Esophagus (tissue), 2 donors: ENCODE measurements around the gene CLVS2. TPM values are rescaled to one million over a fixed set of nuclear protein-coding genes. Genes with fewer than 3 reads are reported as not detected.

Experiments used
- H3K27ac ChIP-seq, 2 donors: one replicate each; pipeline ENCODE4 v1.5.1; 2013; ENCODE audit warnings: low read depth in 2 of 2, mild to moderate bottlenecking in 2 of 2, inconsistent platforms in 1 of 2, low read length in 1 of 2, moderate library complexity in 1 of 2
- H3K27me3 ChIP-seq, 2 donors: one replicate each; pipeline ENCODE4 v1.6.1; 2013; ENCODE audit warnings: low read length in 2 of 2, control low read depth in 1 of 2, mild to moderate bottlenecking in 1 of 2; ENCODE audit not compliant: insufficient read depth in 2 of 2, control insufficient read depth in 1 of 2
- H3K36me3 ChIP-seq, 2 donors: one replicate each; pipeline ENCODE4 v1.6.1; 2013; ENCODE audit warnings: low read length in 1 of 2; ENCODE audit not compliant: control insufficient read depth in 2 of 2, insufficient read depth in 2 of 2
- H3K4me1 ChIP-seq, 2 donors: one replicate each; pipeline ENCODE4 v1.6.1; 2013; ENCODE audit warnings: low read length in 1 of 2; ENCODE audit not compliant: control insufficient read depth in 2 of 2, insufficient read depth in 2 of 2
- H3K4me3 ChIP-seq, 2 donors: one replicate each; pipeline ENCODE4 v1.5.1; 2013; ENCODE audit warnings: low read length in 2 of 2, mild to moderate bottlenecking in 2 of 2, low read depth in 1 of 2, moderate library complexity in 1 of 2
- H3K9me3 ChIP-seq, 2 donors: one replicate each; pipeline ENCODE4 v1.6.1; 2013; ENCODE audit warnings: mild to moderate bottlenecking in 2 of 2, low read depth in 1 of 2, low read length in 1 of 2, moderate library complexity in 1 of 2; ENCODE audit not compliant: control insufficient read depth in 2 of 2, insufficient read depth in 1 of 2
- WGBS, 2 donors: extraction: QIAGEN DNeasy Blood & Tissue Kit; methylation state at CpG; one replicate each; pipeline ENCODE4 v1.1.7; 2013; 5-methylcytosine and 5-hydroxymethylcytosine counted together
- polyA plus RNA-seq, 2 donors: library from polyadenylated mRNA; stranded (reverse); fragments of 200-250 nt; gene quantifications; one replicate each; pipeline ENCODE4 v1.2.3, GENCODE V29; 2013
- donor health status: healthy with polysubstance abuse.
- donor health status: Bipolar disorder and iron deficiency.

CLVS2 gene
- polyA plus RNA-seq, 2 donors, result not detected

GRCh38 chr6:123017104-123017682 is 21.2 kb downstream of the CLVS2 start:
- Histone ChIP-seq H3K9me3 (peaks cover 0 to 2% of the 10 kb centered on the region in 2 donors), H3K27ac (no peak overlapping the region), H3K27me3 (no peaks in the 10 kb centered on the region), H3K36me3 (no peaks in the 10 kb centered on the region), H3K4me3 (no peak overlapping the region), H3K4me1 (no peaks in the 10 kb centered on the region)
- WGBS, 2 donors, result 50 to 54% methylated on average over 5 of the region's 5 CpGs

- Histone ChIP-seq H3K9me3 (no peaks in the 10 kb centered on the region), H3K4me3 (no peak overlapping the region), H3K27ac (no peak overlapping the region), H3K27me3 (no peaks in the 10 kb centered on the region), H3K4me1 (no peaks in the 10 kb centered on the region), H3K36me3 (no peaks in the 10 kb centered on the region)
- 6 to 12% methylated on average over 1 of the region's 1 CpG for WGBS, 2 donors
These were observed 26.9 kb downstream of the CLVS2 start for GRCh38 chr6:123022975-123023374.

GRCh38 chr6:123024976-123025375 is 28.9 kb downstream of the CLVS2 start:
- Histone ChIP-seq H3K27me3 (no peaks in the 10 kb centered on the region), H3K4me3 (no peak overlapping the region), H3K4me1 (no peaks in the 10 kb centered on the region), H3K9me3 (no peaks in the 10 kb centered on the region), H3K36me3 (no peaks in the 10 kb centered on the region), H3K27ac (no peak overlapping the region)
- WGBS, 2 donors, result 71 to 75% methylated on average over 5 of the region's 5 CpGs

GRCh38 chr6:123027408-123027807 is 31.4 kb downstream of the CLVS2 start:
- 80% methylated on average over 2 of the region's 2 CpGs for WGBS, 2 donors
- no peak overlapping the region for H3K4me3 ChIP-seq
- no peaks in the 10 kb centered on the region for H3K9me3 ChIP-seq

GRCh38 chr6:123028263-123028662 is 32.2 kb downstream of the CLVS2 start:
- Histone ChIP-seq H3K27me3 (no peaks in the 10 kb centered on the region), H3K4me3 (no peak overlapping the region), H3K36me3 (no peaks in the 10 kb centered on the region), H3K4me1 (no peaks in the 10 kb centered on the region), H3K9me3 (no peaks in the 10 kb centered on the region), H3K27ac (no peak overlapping the region)
- 64 to 70% methylated on average over 5 of the region's 5 CpGs for WGBS, 2 donors

More at GRCh38 chr6:123027408-123027807, 31.4 kb downstream of the CLVS2 start:
- no peaks in the 10 kb centered on the region for H3K36me3 ChIP-seq
- H3K4me1 ChIP-seq, result no peaks in the 10 kb centered on the region
- no peak overlapping the region for H3K27ac ChIP-seq
- H3K27me3 ChIP-seq, result no peaks in the 10 kb centered on the region

- no peaks in the 10 kb centered on the region for H3K36me3 ChIP-seq
- no peak overlapping the region for H3K27ac ChIP-seq
- H3K9me3 ChIP-seq, result no peaks in the 10 kb centered on the region
- no peaks in the 10 kb centered on the region for H3K4me1 ChIP-seq
- no peak overlapping the region for H3K4me3 ChIP-seq
- H3K27me3 ChIP-seq, result no peaks in the 10 kb centered on the region
These were observed 34.2 kb downstream of the CLVS2 start for GRCh38 chr6:123030282-123030681.

- H3K4me3 ChIP-seq, result no peak overlapping the region
- no peaks in the 10 kb centered on the region for H3K36me3 ChIP-seq
- H3K27ac ChIP-seq, result no peak overlapping the region
- 72 to 76% methylated on average over 3 of the region's 3 CpGs for WGBS, 2 donors
- no peaks in the 10 kb centered on the region for H3K4me1 ChIP-seq
- H3K27me3 ChIP-seq, result no peaks in the 10 kb centered on the region
- no peaks in the 10 kb centered on the region for H3K9me3 ChIP-seq
These were observed 40.6 kb downstream of the CLVS2 start for GRCh38 chr6:123036648-123037047.

GRCh38 chr6:123039431-123039830 is 43.4 kb downstream of the CLVS2 start:
- Histone ChIP-seq H3K4me3 (no peak overlapping the region), H3K27me3 (no peaks in the 10 kb centered on the region), H3K36me3 (no peaks in the 10 kb centered on the region), H3K27ac (no peak overlapping the region), H3K4me1 (no peaks in the 10 kb centered on the region), H3K9me3 (no peaks in the 10 kb centered on the region)
- 86 to 88% methylated on average over 3 of the region's 3 CpGs for WGBS, 2 donors

- Histone ChIP-seq H3K27me3 (no peaks in the 10 kb centered on the region), H3K4me3 (no peak overlapping the region), H3K27ac (no peak overlapping the region), H3K36me3 (no peaks in the 10 kb centered on the region), H3K9me3 (no peaks in the 10 kb centered on the region), H3K4me1 (no peaks in the 10 kb centered on the region)
- 42 to 54% methylated on average over 2 of the region's 2 CpGs for WGBS, 2 donors
These were observed 46.4 kb downstream of the CLVS2 start for GRCh38 chr6:123042401-123042800.

GRCh38 chr6:123044341-123044860 is 48.4 kb downstream of the CLVS2 start:
- Histone ChIP-seq H3K27me3 (no peaks in the 10 kb centered on the region), H3K4me3 (no peak overlapping the region), H3K27ac (no peak overlapping the region), H3K4me1 (no peaks in the 10 kb centered on the region), H3K36me3 (no peaks in the 10 kb centered on the region), H3K9me3 (no peaks in the 10 kb centered on the region)
- 72 to 75% methylated on average over 3 of the region's 3 CpGs for WGBS, 2 donors
